ENCODE results near the gene KCNQ1. TPM values are rescaled to one million over a fixed set of nuclear protein-coding genes. Genes with fewer than 3 reads are reported as not detected.

Gene KCNQ1
- total and polyA plus RNA-seq, 7 experiments from 2014 or later, result 14.7 to 46.4 (median 36.9) TPM

- peaks cover 0 to 5% (median 0%) of the 10 kb centered on the region in 11 donors for H3K9me3 Mint-ChIP-seq
- H3K27ac ChIP-seq (ENCODE audit: low read depth, low read length), result no peak overlapping the region
Measured at GRCh38 chr11:2769409-2770095, 324.7 kb downstream of the KCNQ1 start.

GRCh38 chr11:2770096-2770751 lies 325.4 kb downstream of the KCNQ1 start:
- H3K9me3 ChIP-seq (ENCODE audit: control insufficient read depth in 2 of 3, low read length in 3 of 3), result no peaks in the 10 kb centered on the region
- ChIA-PET CTCF (no interaction called here), POLR2A (no interaction called here)
- H3K36me3 ChIP-seq (ENCODE audit: control insufficient read depth in 2 of 3, insufficient read depth in 3 of 3, low read length in 3 of 3), result peaks cover 0 to 42% (median 0%) of the 10 kb centered on the region in 3 experiments
- H3K27ac ChIP-seq (ENCODE audit: low read depth, low read length), result no peak overlapping the region
- no peaks in the 10 kb centered on the region for H3K27me3 ChIP-seq (ENCODE audit: control insufficient read depth in 2 of 2, insufficient read depth in 2 of 2, low read length in 2 of 2)
- peaks cover 0 to 4% (median 0%) of the 10 kb centered on the region in 11 donors for H3K9me3 Mint-ChIP-seq
- intact Hi-C loops (cut with micrococcal nuclease), result no loop called here
- no peak overlapping the region for H3K4me3 Mint-ChIP-seq
- peaks cover 0 to 25% (median 15%) of the 10 kb centered on the region in 5 donors for H3K36me3 Mint-ChIP-seq
- no peaks in the 10 kb centered on the region for H3K4me1 ChIP-seq (ENCODE audit: control insufficient read depth in 2 of 2, insufficient read depth in 2 of 2, low read length in 2 of 2)
- ATAC-seq (no peak), DNase-seq (peak in 1 of 9 donors; percentile 7)
- H3K4me3 ChIP-seq (ENCODE audit: low read length), result no peak overlapping the region
- H3K27me3 Mint-ChIP-seq, result peaks cover 0 to 5% (median 0%) of the 10 kb centered on the region in 5 donors
- H3K4me1 Mint-ChIP-seq, result peaks cover 11 to 27% (median 22%) of the 10 kb centered on the region in 7 donors
- H3K27ac Mint-ChIP-seq, result no peak overlapping the region

More at GRCh38 chr11:2769409-2770095, 324.7 kb downstream of the KCNQ1 start:
- ChIA-PET CTCF (no interaction called here), POLR2A (interaction anchor here (0.6 kb wide), 1 partner anchor 1013 kb away, joined by 3 read pairs; no protein-coding TSS in a partner anchor)
- no peaks in the 10 kb centered on the region for H3K9me3 ChIP-seq (ENCODE audit: control insufficient read depth in 2 of 3, low read length in 3 of 3)
- no peaks in the 10 kb centered on the region for H3K27me3 ChIP-seq (ENCODE audit: control insufficient read depth in 2 of 2, insufficient read depth in 2 of 2, low read length in 2 of 2)
- intact Hi-C loops (cut with micrococcal nuclease), result no loop called here
- H3K4me1 ChIP-seq (ENCODE audit: control insufficient read depth in 2 of 2, insufficient read depth in 2 of 2, low read length in 2 of 2), result no peaks in the 10 kb centered on the region
- Mint-ChIP-seq H3K4me3 (no peak overlapping the region), H3K27ac (no peak overlapping the region), H3K4me1 (peaks cover 5 to 22% (median 20%) of the 10 kb centered on the region in 7 donors), H3K27me3 (peaks cover 0 to 7% (median 0%) of the 10 kb centered on the region in 5 donors), H3K36me3 (peaks cover 0 to 25% (median 19%) of the 10 kb centered on the region in 5 donors)
- peaks cover 0 to 40% (median 0%) of the 10 kb centered on the region in 3 experiments for H3K36me3 ChIP-seq (ENCODE audit: control insufficient read depth in 2 of 3, insufficient read depth in 3 of 3, low read length in 3 of 3)
- DNase-seq (peak in 1 of 9 donors; percentile 12), ATAC-seq (no peak)
- H3K4me3 ChIP-seq (ENCODE audit: low read length), result no peak overlapping the region

DNA sequence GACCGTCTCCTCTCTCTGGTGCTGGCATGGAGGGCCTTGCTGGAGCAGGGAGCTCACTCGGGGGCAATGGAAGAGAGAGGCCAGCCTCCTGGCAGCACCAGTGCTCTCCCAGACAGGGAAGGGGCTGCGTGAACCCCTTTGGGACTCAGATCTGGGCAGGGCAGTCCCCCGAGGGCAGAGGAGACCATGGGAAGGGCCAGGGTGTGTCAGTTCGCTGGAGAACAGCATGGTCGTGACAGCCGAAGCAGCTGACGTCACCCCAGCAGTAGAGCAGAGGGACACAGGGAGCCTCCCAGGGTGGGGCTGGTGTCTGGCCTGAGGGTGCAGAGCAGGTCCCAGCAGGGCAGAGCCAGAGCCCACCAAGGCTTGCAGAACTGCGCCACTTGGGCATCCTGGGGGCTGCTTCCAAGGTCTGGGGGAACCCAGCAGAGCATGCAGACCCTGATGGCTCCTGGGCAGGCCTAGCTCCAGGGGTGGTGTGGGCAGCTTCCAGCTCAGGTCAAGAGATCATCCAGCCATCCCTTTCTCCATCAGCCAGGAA lies 326.0 kb downstream of the KCNQ1 start:
- H3K27me3 Mint-ChIP-seq, result peaks cover 0 to 4% (median 0%) of the 10 kb centered on the region in 5 donors
- peaks cover 11 to 27% (median 22%) of the 10 kb centered on the region in 7 donors for H3K4me1 Mint-ChIP-seq
- DNase-seq, result peak in 1 of 9 donors; percentile 17
- CTCF ChIA-PET, result no interaction called here
- no peak overlapping the region for H3K4me3 ChIP-seq (ENCODE audit: low read length)
- no peak overlapping the region for H3K27ac Mint-ChIP-seq
- no peaks in the 10 kb centered on the region for H3K4me1 ChIP-seq (ENCODE audit: control insufficient read depth in 2 of 2, insufficient read depth in 2 of 2, low read length in 2 of 2)
- peaks cover 0 to 4% (median 0%) of the 10 kb centered on the region in 11 donors for H3K9me3 Mint-ChIP-seq
- intact Hi-C loops (cut with micrococcal nuclease), result no loop called here
- no peaks in the 10 kb centered on the region for H3K27me3 ChIP-seq (ENCODE audit: control insufficient read depth in 2 of 2, insufficient read depth in 2 of 2, low read length in 2 of 2)
- no peak overlapping the region for H3K27ac ChIP-seq (ENCODE audit: low read depth, low read length)
- POLR2A ChIA-PET, result no interaction called here
- ATAC-seq, result no peak
- H3K36me3 ChIP-seq (ENCODE audit: control insufficient read depth in 2 of 3, insufficient read depth in 3 of 3, low read length in 3 of 3), result peaks cover 0 to 48% (median 0%) of the 10 kb centered on the region in 3 experiments
- H3K4me3 Mint-ChIP-seq, result no peak overlapping the region
- peaks cover 0 to 25% (median 10%) of the 10 kb centered on the region in 5 donors for H3K36me3 Mint-ChIP-seq
- no peaks in the 10 kb centered on the region for H3K9me3 ChIP-seq (ENCODE audit: control insufficient read depth in 2 of 3, low read length in 3 of 3)

DNA sequence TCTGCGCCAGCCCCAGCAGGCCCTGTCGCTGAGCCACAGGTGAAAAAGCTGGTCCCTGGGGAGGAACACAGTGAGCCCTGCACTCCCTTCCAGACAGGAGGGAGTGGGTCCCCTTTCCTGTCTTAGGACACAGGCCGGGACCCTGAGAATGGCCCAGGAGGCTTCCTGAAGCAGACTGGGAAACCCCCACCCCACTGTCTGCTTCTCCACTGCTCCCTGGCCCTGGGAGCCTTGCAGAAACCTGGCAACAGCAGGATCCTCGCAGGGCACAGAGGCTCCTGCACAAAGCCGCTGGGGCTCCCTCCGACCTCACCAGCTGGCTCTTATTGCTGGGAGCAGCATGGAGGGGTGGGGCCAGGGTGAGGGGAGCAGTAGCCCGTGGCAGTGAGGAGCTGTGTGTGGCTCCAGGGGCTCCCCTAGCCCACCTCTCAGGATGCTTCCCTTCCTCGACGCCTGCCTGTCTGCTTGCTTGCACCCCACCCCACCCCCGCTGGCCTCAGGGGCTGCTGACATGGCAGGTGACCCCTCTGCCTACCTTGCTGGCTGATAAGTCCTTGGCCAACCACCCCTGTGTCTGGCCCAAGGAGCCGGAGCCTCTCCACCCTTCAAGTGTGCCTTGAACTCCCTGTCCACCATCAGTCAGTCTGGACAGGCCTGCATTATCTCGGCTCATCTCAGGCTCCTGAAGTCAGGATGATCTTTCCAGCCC lies 327.1 kb downstream of the KCNQ1 start:
- CTCF ChIA-PET, result no interaction called here
- Mint-ChIP-seq H3K4me1 (peaks cover 11 to 27% (median 22%) of the 10 kb centered on the region in 7 donors), H3K27me3 (no peaks in the 10 kb centered on the region), H3K27ac (no peak overlapping the region), H3K36me3 (peaks cover 0 to 27% (median 5%) of the 10 kb centered on the region in 5 donors), H3K9me3 (no peaks in the 10 kb centered on the region), H3K4me3 (no peak overlapping the region)
- H3K4me3 ChIP-seq (ENCODE audit: low read length), result no peak overlapping the region
- ATAC-seq, result no peak
- peak in 2 of 9 donors; percentile 3 to 16 for DNase-seq
- H3K27ac ChIP-seq (ENCODE audit: low read depth, low read length), result no peak overlapping the region
- peaks cover 0 to 59% (median 0%) of the 10 kb centered on the region in 3 experiments for H3K36me3 ChIP-seq (ENCODE audit: control insufficient read depth in 2 of 3, insufficient read depth in 3 of 3, low read length in 3 of 3)
- no peaks in the 10 kb centered on the region for H3K4me1 ChIP-seq (ENCODE audit: control insufficient read depth in 2 of 2, insufficient read depth in 2 of 2, low read length in 2 of 2)
- POLR2A ChIA-PET, result no interaction called here
- H3K27me3 ChIP-seq (ENCODE audit: control insufficient read depth in 2 of 2, insufficient read depth in 2 of 2, low read length in 2 of 2), result no peaks in the 10 kb centered on the region
- H3K9me3 ChIP-seq (ENCODE audit: control insufficient read depth in 2 of 3, low read length in 3 of 3), result no peaks in the 10 kb centered on the region
- intact Hi-C loops (cut with micrococcal nuclease), result no loop called here

GRCh38 chr11:2772544-2773031 lies 327.8 kb downstream of the KCNQ1 start:
- peaks cover 0 to 30% (median 5%) of the 10 kb centered on the region in 5 donors for H3K36me3 Mint-ChIP-seq
- ATAC-seq (peak; percentile 23), DNase-seq (peak in 2 of 9 donors; percentile 2 to 21)
- no peaks in the 10 kb centered on the region for H3K27me3 Mint-ChIP-seq
- no peaks in the 10 kb centered on the region for H3K9me3 ChIP-seq (ENCODE audit: control insufficient read depth in 2 of 3, low read length in 3 of 3)
- no peak overlapping the region for H3K4me3 ChIP-seq (ENCODE audit: low read length)
- no peaks in the 10 kb centered on the region for H3K27me3 ChIP-seq (ENCODE audit: control insufficient read depth in 2 of 2, insufficient read depth in 2 of 2, low read length in 2 of 2)
- no peak overlapping the region for H3K27ac ChIP-seq (ENCODE audit: low read depth, low read length)
- H3K4me3 Mint-ChIP-seq, result peak overlapping the region in 1 of 10 donors; percentile 6
- intact Hi-C loops (cut with micrococcal nuclease), result no loop called here
- CTCF ChIA-PET, result no interaction called here
- no peaks in the 10 kb centered on the region for H3K9me3 Mint-ChIP-seq
- no peak overlapping the region for H3K27ac Mint-ChIP-seq
- H3K4me1 ChIP-seq (ENCODE audit: control insufficient read depth in 2 of 2, insufficient read depth in 2 of 2, low read length in 2 of 2), result no peaks in the 10 kb centered on the region
- H3K4me1 Mint-ChIP-seq, result peaks cover 11 to 27% (median 22%) of the 10 kb centered on the region in 7 donors
- H3K36me3 ChIP-seq (ENCODE audit: control insufficient read depth in 2 of 3, insufficient read depth in 3 of 3, low read length in 3 of 3), result peaks cover 0 to 62% (median 0%) of the 10 kb centered on the region in 3 experiments
- POLR2A ChIA-PET, result no interaction called here

Measured in naive thymus-derived CD4-positive, alpha-beta T cell (primary cell).